ENCODE data around the gene NOB1. TPM values are rescaled to one million over a fixed set of nuclear protein-coding genes. Genes with fewer than 3 reads are reported as not detected.

Gene NOB1
- polyA plus RNA-seq, 2 of the 4 experiments (the other 2 are of a cell fraction) = 123 to 134 TPM

GRCh38 chr16:69718111-69718764 lies 36.5 kb downstream of the NOB1 start:
- H3K9me3 ChIP-seq = no peaks in the 10 kb centered on the region
- DNase-seq (ENCODE audit: low read depth in 1 of 2, low spot score in 1 of 2) (no peak), ATAC-seq (no peak), FAIRE-seq (no peak)
- TF ChIP-seq MAZ (IDR thresholded peaks at IDR 0.05; ENCODE audit: borderline replicate concordance, low read depth, low read length) (no peak), MAFK (IDR thresholded peaks at IDR 0.05; ENCODE audit: partially characterized antibody) (no peak), CEBPB (IDR thresholded peaks at IDR 0.05) (no peak), ZFP36 (IDR thresholded peaks at IDR 0.05; ENCODE audit: borderline replicate concordance, partially characterized antibody) (no peak), POLR2AphosphoS2 (conservative IDR thresholded peaks at IDR 0.05; ENCODE audit: low read length) (no peak), NPAS2 (CRISPR knock-in tag; IDR thresholded peaks at IDR 0.05; ENCODE audit: borderline replicate concordance) (no peak), USF2 (IDR thresholded peaks at IDR 0.05) (no peak), RARB (CRISPR knock-in tag; IDR thresholded peaks at IDR 0.05) (no peak), GATA3 (IDR thresholded peaks at IDR 0.05; ENCODE audit: borderline replicate concordance) (no peak), HDAC2 (IDR thresholded peaks at IDR 0.05) (no peak), HEYL (CRISPR knock-in tag; IDR thresholded peaks at IDR 0.05) (no peak), ZNF302 (CRISPR knock-in tag; IDR thresholded peaks at IDR 0.05) (no peak), POLR2A (IDR thresholded peaks at IDR 0.05; ENCODE audit: low read length) (no peak), SMC3 (IDR thresholded peaks at IDR 0.05) (no peak), JUN (IDR thresholded peaks at IDR 0.05) (no peak)
- TF ChIP-seq, protein P1, sequence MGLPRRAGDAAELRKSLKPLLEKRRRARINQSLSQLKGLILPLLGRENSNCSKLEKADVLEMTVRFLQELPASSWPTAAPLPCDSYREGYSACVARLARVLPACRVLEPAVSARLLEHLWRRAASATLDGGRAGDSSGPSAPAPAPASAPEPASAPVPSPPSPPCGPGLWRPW (IDR thresholded peaks at IDR 0.05) = no peak
- H3K4me2 ChIP-seq = 0 out of 3 replicates have a peak overlapping the region, but pooled peaks have one; percentile 4
- H3K4me1 ChIP-seq = peaks cover 52% of the 10 kb centered on the region
- ChIA-PET POLR2A (interaction anchor here (0.6 to 1.4 kb wide), 2 partner anchors 36 to 321 kb away, joined by 3 to 4 read pairs; partner anchors contain the start of gene NOB1), CTCF (interaction anchor here (0.9 to 18.6 kb wide), 3 partner anchors 7 to 38 kb away, joined by 3 to 160 read pairs (median 7); partner anchors contain the start of gene NOB1)
- WGBS (ENCODE audit: missing lambda C conversion rate) = 92% methylated on average over 10 of the region's 10 CpGs
- no peak overlapping the region for H3K4me3 ChIP-seq
- H3K27ac ChIP-seq = 0 out of 6 replicates have a peak overlapping the region, but pooled peaks of 1 of the 2 experiments have one; percentile 23

- Histone ChIP-seq H3K27ac (no peak overlapping the region), H3K4me3 (no peak overlapping the region), H3K4me2 (no peak overlapping the region), H3K9me3 (no peaks in the 10 kb centered on the region), H3K4me1 (peaks cover 53% of the 10 kb centered on the region)
- TF ChIP-seq ZFP36 (IDR thresholded peaks at IDR 0.05; ENCODE audit: borderline replicate concordance, partially characterized antibody) (no peak), REST (IDR thresholded peaks at IDR 0.05) (no peak), FOXS1 (CRISPR knock-in tag; IDR thresholded peaks at IDR 0.05) (no peak), HDAC2 (IDR thresholded peaks at IDR 0.05) (no peak), EP300 (IDR thresholded peaks at IDR 0.05) (no peak), SMC3 (IDR thresholded peaks at IDR 0.05) (no peak), ZC3H11A (IDR thresholded peaks at IDR 0.05) (no peak), POLR2A (IDR thresholded peaks at IDR 0.05; ENCODE audit: low read length) (no peak), CTCF (IDR thresholded peaks at IDR 0.05) (no peak), RNF2 (IDR thresholded peaks at IDR 0.05; ENCODE audit: borderline replicate concordance, low read depth) (no peak), BCL3 (IDR thresholded peaks at IDR 0.05) (no peak), MAFK (IDR thresholded peaks at IDR 0.05; ENCODE audit: partially characterized antibody) (no peak), CEBPB (IDR thresholded peaks at IDR 0.05) (no peak), PHF8 (IDR thresholded peaks at IDR 0.05; ENCODE audit: borderline replicate concordance, low read depth) (no peak)
- ChIA-PET CTCF (interaction anchor here (0.9 to 18.6 kb wide), 2 partner anchors 9 to 39 kb away, joined by 3 to 160 read pairs; partner anchors contain the start of gene NOB1), POLR2A (interaction anchor here (1.2 to 1.5 kb wide), 2 partner anchors 9 to 38 kb away, joined by 6 to 11 read pairs; partner anchors contain the start of genes NOB1 and NQO1)
- FAIRE-seq = no peak
- no peak for DNase-seq (ENCODE audit: low read depth in 1 of 2, low spot score in 1 of 2)
- no peak for ATAC-seq
- WGBS (ENCODE audit: missing lambda C conversion rate) = 83% methylated on average over 6 of the region's 6 CpGs
Observed at GRCh38 chr16:69717066-69717465, 37.7 kb downstream of the NOB1 start.
